PC-3 (cell line): ENCODE measurements around the gene OR2V1. TPM values are rescaled to one million over a fixed set of nuclear protein-coding genes. Genes with fewer than 3 reads are reported as not detected.

Experiments used
- ATAC-seq: fragments of 200-7000 bp; cut with Tn5 transposase; 2 replicates; pipeline ENCODE4 v1.9.1; 2020; ENCODE audit warnings: mild to moderate bottlenecking, moderate library complexity
- BruUV-seq: library from RNA; stranded (reverse); fragments of 400-500 nt; replicated peaks from 2 replicates; lab custom pipeline; 2021; lab: Mats Ljungman, UMichigan
- CTCF ChIA-PET: fragments of 300-600 bp; sonication (Branson Sonifier 250); formaldehyde crosslinking; loops from one replicate; lab custom pipeline; 2022; ENCODE audit warnings: antibody characterized with exemption; lab: Charles Lee
- POLR2A ChIA-PET: fragments of 300-600 bp; sonication (Branson Sonifier 250); formaldehyde crosslinking; loops from one replicate; lab custom pipeline; 2022; ENCODE audit warnings: antibody characterized with exemption; ENCODE audit not compliant: unreplicated experiment; lab: Charles Lee
- DNase-seq: peaks from one replicate; pipeline ENCODE4 v3.0.0-alpha.2; 2015
- H2AFZ ChIP-seq: fragments of 300-600 bp; sonication (generic); 2 replicates; pipeline ENCODE4 v1.6.0; 2016; ENCODE audit warnings: antibody characterized with exemption, low read length
- H3F3A ChIP-seq: fragments of 300-600 bp; sonication (generic); one replicate; pipeline ENCODE4 v1.6.0; 2017; ENCODE audit warnings: antibody characterized with exemption, low read length, control low read depth, mild to moderate bottlenecking; ENCODE audit not compliant: unreplicated experiment
- H3K27ac ChIP-seq: fragments of 300-600 bp; sonication (generic); 2 replicates; pipeline ENCODE4 v1.5.1; 2016; ENCODE audit warnings: mild to moderate bottlenecking, low read length
- H3K27me3 ChIP-seq: fragments of 300-600 bp; sonication (generic); 2 replicates; pipeline ENCODE4 v1.6.1; 2016; ENCODE audit warnings: low read length, mixed read lengths
- H3K36me3 ChIP-seq: fragments of 300-600 bp; sonication (generic); 2 replicates; pipeline ENCODE4 v1.6.1; 2016; ENCODE audit warnings: low read depth, mixed run types, low read length, mixed read lengths
- H3K4me1 ChIP-seq: fragments of 300-600 bp; sonication (generic); 2 replicates; pipeline ENCODE4 v1.5.1; 2016; ENCODE audit warnings: low read length; ENCODE audit not compliant: insufficient read depth
- H3K4me2 ChIP-seq: fragments of 300-600 bp; sonication (generic); 2 replicates; pipeline ENCODE4 v1.6.0; 2016; ENCODE audit warnings: low read length
- H3K4me3 ChIP-seq: fragments of 300-600 bp; sonication (generic); 2 replicates; pipeline ENCODE4 v1.5.1; 2016; ENCODE audit warnings: mild to moderate bottlenecking, low read length, mixed read lengths
- H3K79me2 ChIP-seq: fragments of 300-600 bp; sonication (generic); 2 replicates; pipeline ENCODE4 v1.6.1; 2017; ENCODE audit warnings: low read length, mixed read lengths
- H3K9ac ChIP-seq: fragments of 300-600 bp; sonication (generic); 2 replicates; pipeline ENCODE4 v1.6.0; 2016; ENCODE audit warnings: mild to moderate bottlenecking, low read length
- H3K9me2 ChIP-seq: fragments of 300-600 bp; sonication (generic); replicated peaks from 2 replicates; pipeline ENCODE4 v1.6.1; 2016; ENCODE audit warnings: mixed run types, low read length, mixed read lengths
- H3K9me3 ChIP-seq: fragments of 300-600 bp; sonication (generic); 2 replicates; pipeline ENCODE4 v1.6.1; 2016; ENCODE audit warnings: low read length, mixed read lengths
- H4K20me1 ChIP-seq: fragments of 300-600 bp; sonication (generic); 2 replicates; pipeline ENCODE4 v1.6.1; 2016; ENCODE audit warnings: low read length, mixed read lengths
- EZH2 ChIP-seq: fragments of 300-600 bp; sonication (generic); IDR thresholded peaks from one replicate; pipeline ENCODE4 v1.6.1; 2017; ENCODE audit warnings: antibody characterized with exemption, mild to moderate bottlenecking, low read length; ENCODE audit not compliant: unreplicated experiment
- EZH2phosphoT487 ChIP-seq: fragments of 300-600 bp; sonication (generic); IDR thresholded peaks from 2 replicates; pipeline ENCODE4 v1.6.1; 2018; ENCODE audit warnings: mild to moderate bottlenecking, antibody characterized with exemption, low read length, borderline replicate concordance
- intact Hi-C: fragments of 100-400 bp; cut with micrococcal nuclease; formaldehyde crosslinking; loops from 2 replicates; pipeline ENCODE4 v1.9.0; 2023
- total RNA-seq: library from RNA; depleted of rRNA; stranded (reverse); fragments of >200 nt; gene quantifications from 2 replicates; pipeline ENCODE4 v1.2.3, GENCODE V29; 2014
- TF ChIP-seq, protein P1 (sequence below): fragments of 300-600 bp; sonication (generic); conservative IDR thresholded peaks from 2 replicates; pipeline ENCODE4 v1.5.1; 2017; ENCODE audit warnings: antibody characterized with exemption, low read depth, mild to moderate bottlenecking, low read length

Gene OR2V1
- total RNA-seq, 1 experiment from 2014 or later: not detected

DNA sequence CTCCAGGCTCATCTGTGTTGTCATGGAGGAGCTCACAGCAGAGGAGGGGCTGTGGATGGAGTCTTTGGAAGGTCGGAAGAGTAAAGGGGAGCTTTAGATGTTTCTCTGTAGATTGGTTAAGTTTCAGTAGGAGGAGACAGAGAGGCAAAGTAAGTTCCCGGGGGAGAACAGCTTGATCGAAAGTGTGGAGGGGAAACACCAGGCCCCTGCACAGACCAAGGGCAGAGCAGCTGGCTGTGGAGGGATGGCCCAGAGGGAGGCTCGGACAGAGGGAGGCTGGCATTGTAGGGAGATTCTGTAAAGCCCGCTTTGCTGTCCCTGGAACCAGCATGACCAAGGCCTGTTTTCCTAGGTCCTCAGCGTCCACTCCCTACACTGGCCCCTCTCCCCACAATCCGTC is 11.1 kb upstream of the OR2V1 start:
- intact Hi-C loops: no loop called here
- 0 out of 2 replicates have a peak, but pooled peaks cover 9% of the 10 kb centered on the region for H3K9me3 ChIP-seq
- H3K27ac ChIP-seq: no peak overlapping the region
- H3K79me2 ChIP-seq: no peaks in the 10 kb centered on the region
- H3F3A ChIP-seq: no peaks in the 10 kb centered on the region
- TF ChIP-seq EZH2phosphoT487 (no peak), EZH2 (no peak)
- TF ChIP-seq, protein P1, sequence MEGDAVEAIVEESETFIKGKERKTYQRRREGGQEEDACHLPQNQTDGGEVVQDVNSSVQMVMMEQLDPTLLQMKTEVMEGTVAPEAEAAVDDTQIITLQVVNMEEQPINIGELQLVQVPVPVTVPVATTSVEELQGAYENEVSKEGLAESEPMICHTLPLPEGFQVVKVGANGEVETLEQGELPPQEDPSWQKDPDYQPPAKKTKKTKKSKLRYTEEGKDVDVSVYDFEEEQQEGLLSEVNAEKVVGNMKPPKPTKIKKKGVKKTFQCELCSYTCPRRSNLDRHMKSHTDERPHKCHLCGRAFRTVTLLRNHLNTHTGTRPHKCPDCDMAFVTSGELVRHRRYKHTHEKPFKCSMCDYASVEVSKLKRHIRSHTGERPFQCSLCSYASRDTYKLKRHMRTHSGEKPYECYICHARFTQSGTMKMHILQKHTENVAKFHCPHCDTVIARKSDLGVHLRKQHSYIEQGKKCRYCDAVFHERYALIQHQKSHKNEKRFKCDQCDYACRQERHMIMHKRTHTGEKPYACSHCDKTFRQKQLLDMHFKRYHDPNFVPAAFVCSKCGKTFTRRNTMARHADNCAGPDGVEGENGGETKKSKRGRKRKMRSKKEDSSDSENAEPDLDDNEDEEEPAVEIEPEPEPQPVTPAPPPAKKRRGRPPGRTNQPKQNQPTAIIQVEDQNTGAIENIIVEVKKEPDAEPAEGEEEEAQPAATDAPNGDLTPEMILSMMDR: no peak
- H3K4me2 ChIP-seq: no peak overlapping the region
- POLR2A ChIA-PET: no interaction called here
- DNase-seq (no peak), ATAC-seq (no peak)
- H3K4me1 ChIP-seq: no peaks in the 10 kb centered on the region
- BruUV-seq: no TSS peak
- H3K9ac ChIP-seq: no peak overlapping the region
- H3K36me3 ChIP-seq: no peaks in the 10 kb centered on the region; the same call in 1 of the 2 replicates
- H3K9me2 ChIP-seq: no peaks in the 10 kb centered on the region
- CTCF ChIA-PET: no interaction called here
- no peak overlapping the region for H2AFZ ChIP-seq
- no peaks in the 10 kb centered on the region for H4K20me1 ChIP-seq
- no peak overlapping the region for H3K4me3 ChIP-seq
- no peaks in the 10 kb centered on the region for H3K27me3 ChIP-seq

DNA sequence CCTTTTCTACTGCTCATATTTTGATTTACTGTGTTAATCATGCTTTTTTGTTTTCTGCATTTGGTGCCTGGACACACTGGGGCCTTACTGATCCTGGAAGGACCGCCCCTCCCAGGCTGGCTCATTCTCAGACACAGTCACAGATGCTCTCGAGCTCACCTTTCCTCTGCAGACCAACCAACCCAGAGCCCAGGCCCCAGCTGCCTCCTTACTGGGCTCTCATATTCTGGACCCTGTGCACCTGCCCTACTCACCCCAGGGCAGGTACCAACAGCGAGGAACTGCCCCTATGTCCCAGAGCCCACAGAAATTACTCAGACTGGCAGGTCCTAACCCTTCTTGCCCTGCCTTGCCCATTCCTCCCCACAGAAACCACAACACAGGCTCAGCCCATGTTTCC is 9.8 kb upstream of the OR2V1 start:
- BruUV-seq: no TSS peak
- Histone ChIP-seq H3K9me2 (no peaks in the 10 kb centered on the region), H3K79me2 (no peaks in the 10 kb centered on the region), H3K4me2 (no peak overlapping the region), H2AFZ (no peak overlapping the region), H3K4me3 (no peak overlapping the region), H3K27me3 (no peaks in the 10 kb centered on the region), H4K20me1 (no peaks in the 10 kb centered on the region), H3K27ac (no peak overlapping the region), H3K36me3 (no peaks in the 10 kb centered on the region; the same call in 1 of the 2 replicates), H3F3A (no peaks in the 10 kb centered on the region), H3K9ac (no peak overlapping the region), H3K9me3 (0 out of 2 replicates have a peak, but pooled peaks cover 9% of the 10 kb centered on the region), H3K4me1 (no peaks in the 10 kb centered on the region)
- ChIA-PET CTCF (no interaction called here), POLR2A (no interaction called here)
- DNase-seq (no peak), ATAC-seq (no peak)
- TF ChIP-seq, protein P1: no peak
- TF ChIP-seq EZH2phosphoT487: no peak
- no peak for TF ChIP-seq EZH2
- intact Hi-C loops: no loop called here

DNA sequence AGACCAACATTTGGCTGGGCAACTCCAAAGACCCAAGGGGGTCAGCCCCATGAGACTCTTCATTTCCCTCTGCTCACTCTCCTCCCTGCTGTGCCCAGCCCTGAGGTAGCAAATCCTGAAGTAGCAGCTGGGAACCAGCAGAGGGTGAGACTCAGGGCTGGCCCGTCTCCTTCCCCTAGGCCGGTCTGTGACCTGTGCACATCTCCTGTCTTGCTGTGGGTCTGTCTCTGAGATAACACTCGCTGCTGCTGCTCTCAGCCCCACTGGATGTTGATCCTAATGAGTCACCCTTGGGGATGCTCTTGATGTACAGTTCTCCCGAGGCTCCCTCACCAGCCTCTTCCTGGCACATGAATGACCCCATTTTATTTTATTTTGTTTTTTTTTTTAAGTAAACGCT is 7.3 kb upstream of the OR2V1 start:
- ATAC-seq (peak; percentile 49), DNase-seq (no peak)
- no peaks in the 10 kb centered on the region for H3K79me2 ChIP-seq
- no peaks in the 10 kb centered on the region for H3K36me3 ChIP-seq
- CTCF ChIA-PET: interaction anchor here (0.6 to 0.7 kb wide), 2 partner anchors 23 to 95 kb away, joined by 5 to 6 read pairs; no protein-coding TSS in a partner anchor
- H3K4me2 ChIP-seq: no peak overlapping the region
- H3K4me1 ChIP-seq: peaks cover 13% of the 10 kb centered on the region
- no peak overlapping the region for H3K4me3 ChIP-seq
- no peaks in the 10 kb centered on the region for H3F3A ChIP-seq
- no peaks in the 10 kb centered on the region for H3K9me2 ChIP-seq
- no peak overlapping the region for H3K27ac ChIP-seq
- H3K9me3 ChIP-seq: no peaks in the 10 kb centered on the region
- H3K9ac ChIP-seq: no peak overlapping the region
- no peaks in the 10 kb centered on the region for H4K20me1 ChIP-seq
- POLR2A ChIA-PET: no interaction called here
- no peak overlapping the region for H2AFZ ChIP-seq
- TF ChIP-seq EZH2phosphoT487 (no peak), EZH2 (no peak)
- TF ChIP-seq, protein P1: no peak
- intact Hi-C loops: no loop called here
- BruUV-seq: no TSS peak
- no peaks in the 10 kb centered on the region for H3K27me3 ChIP-seq
